ENCODE results near the gene INSYN2B.

The INSYN2B gene

GRCh38 chr5:169980418-169981053 is at the start of gene INSYN2B:
Gene INSYN2B (minus strand): TSS chr5:169980495. CDS start chr5:169883898, 96,597 bp downstream.
- DNase-seq (ENCODE audit: low read depth, low spot score): peak; percentile 89

GRCh38 chr5:170028124-170028523 is 47.8 kb upstream of the INSYN2B start:
- no peak for DNase-seq (ENCODE audit: low read depth, low spot score)

- no peak for DNase-seq (ENCODE audit: low read depth, low spot score)
Observed at GRCh38 chr5:170025853-170026252, 45.6 kb upstream of the INSYN2B start.

- no peak for DNase-seq (ENCODE audit: low read depth, low spot score)
Observed at GRCh38 chr5:170021506-170021905, 41.2 kb upstream of the INSYN2B start.

- no peak for DNase-seq (ENCODE audit: low read depth, low spot score)
Observed at GRCh38 chr5:170020423-170020822, 40.1 kb upstream of the INSYN2B start.

- DNase-seq (ENCODE audit: low read depth, low spot score): no peak
Observed at GRCh38 chr5:170012622-170013021, 32.3 kb upstream of the INSYN2B start.

GRCh38 chr5:170011751-170012150 is 31.5 kb upstream of the INSYN2B start:
- no peak for DNase-seq (ENCODE audit: low read depth, low spot score)

- DNase-seq (ENCODE audit: low read depth, low spot score): no peak
Observed at GRCh38 chr5:170010595-170010994, 30.3 kb upstream of the INSYN2B start.

- DNase-seq (ENCODE audit: low read depth, low spot score): no peak
Observed at GRCh38 chr5:170008376-170008775, 28.1 kb upstream of the INSYN2B start.

- DNase-seq (ENCODE audit: low read depth, low spot score): no peak
Observed at GRCh38 chr5:170006021-170006420, 25.7 kb upstream of the INSYN2B start.

- no peak for DNase-seq (ENCODE audit: low read depth, low spot score)
Observed at GRCh38 chr5:170000155-170000554, 19.9 kb upstream of the INSYN2B start.

GRCh38 chr5:169999621-170000020 is 19.3 kb upstream of the INSYN2B start:
- DNase-seq (ENCODE audit: low read depth, low spot score): no peak

- DNase-seq (ENCODE audit: low read depth, low spot score): no peak
Observed at GRCh38 chr5:169997798-169998197, 17.5 kb upstream of the INSYN2B start.

GRCh38 chr5:169993485-169993790 is 13.1 kb upstream of the INSYN2B start:
- DNase-seq (ENCODE audit: low read depth, low spot score): no peak

- no peak for DNase-seq (ENCODE audit: low read depth, low spot score)
Observed at GRCh38 chr5:169992789-169993484, 12.6 kb upstream of the INSYN2B start.

- DNase-seq (ENCODE audit: low read depth, low spot score): no peak
Observed at GRCh38 chr5:169991115-169991869, 11.0 kb upstream of the INSYN2B start.

- no peak for DNase-seq (ENCODE audit: low read depth, low spot score)
Observed at GRCh38 chr5:169989365-169989764, 9.1 kb upstream of the INSYN2B start.

- DNase-seq (ENCODE audit: low read depth, low spot score): no peak
Observed at GRCh38 chr5:169988947-169989346, 8.7 kb upstream of the INSYN2B start.

- DNase-seq (ENCODE audit: low read depth, low spot score): no peak
Observed at GRCh38 chr5:169988206-169988605, 7.9 kb upstream of the INSYN2B start.

GRCh38 chr5:169979871-169980270 is 424 bp downstream of the INSYN2B start:
- no peak for DNase-seq (ENCODE audit: low read depth, low spot score)

- no peak for DNase-seq (ENCODE audit: low read depth, low spot score)
Observed at GRCh38 chr5:169978714-169979113, 1.6 kb downstream of the INSYN2B start.

- no peak for DNase-seq (ENCODE audit: low read depth, low spot score)
Observed at GRCh38 chr5:169974121-169974770, 6.0 kb downstream of the INSYN2B start.

All from smooth muscle cell of the brain vasculature (primary cell).